OCI-LY3 (cell line): ENCODE results near the gene KCND1.

ENCODE experiments used
- H2AFZ ChIP-seq: fragments of 200-600, 300-600 bp; shearing (Covaris generic); 2 replicates; pipeline ENCODE4 v1.6.0; 2014; ENCODE audit warnings: antibody characterized with exemption, low read depth, low read length
- H3K27ac ChIP-seq: fragments of 200-600, 300-600 bp; sonication (generic); 2 replicates; pipeline ENCODE4 v1.5.1; 2014; ENCODE audit warnings: mild to moderate bottlenecking, low read length, moderate library complexity, mixed read lengths
- H3K27me3 ChIP-seq: fragments of 200-600, 300-600 bp; sonication (generic); 2 replicates; pipeline ENCODE4 v1.6.1; 2014; ENCODE audit warnings: low read depth, low read length, mixed read lengths
- H3K36me3 ChIP-seq: fragments of 200-600, 300-600 bp; sonication (generic); replicated peaks from 2 replicates; pipeline ENCODE3; 2014; ENCODE audit warnings: low read depth, low read length, mixed read lengths
- H3K4me1 ChIP-seq: fragments of 300-600, 200-600 bp; sonication (generic); 2 replicates; pipeline ENCODE4 v1.6.1; 2014; ENCODE audit warnings: low read length, mixed read lengths
- H3K4me2 ChIP-seq: fragments of 200-600, 300-600 bp; sonication (generic); 2 replicates; pipeline ENCODE4 v1.6.1; 2014; ENCODE audit warnings: low read length, mixed read lengths
- H3K4me3 ChIP-seq: fragments of 300-600, 200-600 bp; sonication (generic); 2 replicates; pipeline ENCODE4 v1.5.1; 2014; ENCODE audit warnings: antibody characterized with exemption, mild to moderate bottlenecking, low read length, moderate library complexity
- H3K79me2 ChIP-seq: fragments of 300-600, 200-600 bp; shearing (Covaris generic); 2 replicates; pipeline ENCODE4 v1.6.1; 2014; ENCODE audit warnings: mild to moderate bottlenecking, low read length, mixed read lengths
- H3K9ac ChIP-seq: fragments of 300-600, 200-600 bp; shearing (Covaris generic); 2 replicates; pipeline ENCODE4 v1.6.0; 2014; ENCODE audit warnings: mild to moderate bottlenecking, low read length, moderate library complexity
- H3K9me3 ChIP-seq: fragments of 200-600, 300-600 bp; shearing (Covaris generic); 2 replicates; pipeline ENCODE4 v1.6.1; 2014; ENCODE audit warnings: low read length, mixed read lengths; ENCODE audit not compliant: insufficient read depth
- H4K20me1 ChIP-seq: fragments of 200-600, 300-600 bp; sonication (generic); 2 replicates; pipeline ENCODE4 v1.6.1; 2016; ENCODE audit warnings: low read length, mixed read lengths; ENCODE audit not compliant: insufficient read depth
- CTCF ChIP-seq: fragments of 200-600, 300-600 bp; sonication (generic); IDR thresholded peaks from 2 replicates; pipeline ENCODE4 v1.5.1; 2014; ENCODE audit warnings: antibody characterized with exemption, low read length, low read depth
- EZH2phosphoT487 ChIP-seq: fragments of 200-600 bp; shearing (Covaris generic); IDR thresholded peaks from 2 replicates; pipeline ENCODE4 v1.6.1; 2018; ENCODE audit warnings: antibody characterized with exemption, mixed run types, low read depth

KCND1 gene

GRCh38 chrX:48934581-48935300, 36.9 kb downstream of the KCND1 start:
- Histone ChIP-seq H3K4me3 (peak overlapping the region; percentile 57), H2AFZ (no peak overlapping the region), H4K20me1 (no peaks in the 10 kb centered on the region), H3K27me3 (no peaks in the 10 kb centered on the region), H3K27ac (peak overlapping the region; percentile 100), H3K79me2 (peaks cover 61% of the 10 kb centered on the region), H3K4me1 (peaks cover 70% of the 10 kb centered on the region), H3K9me3 (no peaks in the 10 kb centered on the region), H3K4me2 (peak overlapping the region; percentile 92), H3K9ac (peak overlapping the region; percentile 98), H3K36me3 (peaks cover 31% of the 10 kb centered on the region)
- TF ChIP-seq CTCF = no peak
- no peak for TF ChIP-seq EZH2phosphoT487

DNA sequence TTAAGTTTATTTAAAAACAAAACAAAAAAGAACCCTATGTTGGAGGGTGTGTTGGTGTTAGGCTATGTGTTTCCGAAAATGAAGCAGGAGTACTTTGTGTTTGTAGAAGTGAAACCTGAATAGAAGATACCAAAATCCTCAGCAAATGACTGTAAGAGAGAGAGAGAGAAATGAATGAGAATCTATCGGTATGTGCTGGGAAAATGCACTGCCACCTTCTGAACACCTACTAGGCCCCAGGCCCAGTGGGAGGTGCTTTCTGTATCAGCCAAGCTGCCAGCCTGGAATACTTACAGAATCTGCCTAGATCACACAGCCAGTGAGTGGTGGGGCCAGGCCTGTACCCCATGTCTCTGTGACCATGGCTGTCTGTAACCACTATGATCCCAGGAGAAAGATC, 37.9 kb downstream of the KCND1 start:
- H3K4me3 ChIP-seq = peak overlapping the region; percentile 57
- H3K27ac ChIP-seq = peak overlapping the region; percentile 100
- H3K9ac ChIP-seq = peak overlapping the region; percentile 98
- peaks cover 32% of the 10 kb centered on the region for H3K36me3 ChIP-seq
- no peak overlapping the region for H2AFZ ChIP-seq
- no peaks in the 10 kb centered on the region for H3K27me3 ChIP-seq
- peaks cover 56% of the 10 kb centered on the region for H3K79me2 ChIP-seq
- peak overlapping the region; percentile 92 for H3K4me2 ChIP-seq
- H4K20me1 ChIP-seq = no peaks in the 10 kb centered on the region
- TF ChIP-seq CTCF = no peak
- no peak for TF ChIP-seq EZH2phosphoT487
- H3K9me3 ChIP-seq = no peaks in the 10 kb centered on the region
- peaks cover 64% of the 10 kb centered on the region for H3K4me1 ChIP-seq

DNA sequence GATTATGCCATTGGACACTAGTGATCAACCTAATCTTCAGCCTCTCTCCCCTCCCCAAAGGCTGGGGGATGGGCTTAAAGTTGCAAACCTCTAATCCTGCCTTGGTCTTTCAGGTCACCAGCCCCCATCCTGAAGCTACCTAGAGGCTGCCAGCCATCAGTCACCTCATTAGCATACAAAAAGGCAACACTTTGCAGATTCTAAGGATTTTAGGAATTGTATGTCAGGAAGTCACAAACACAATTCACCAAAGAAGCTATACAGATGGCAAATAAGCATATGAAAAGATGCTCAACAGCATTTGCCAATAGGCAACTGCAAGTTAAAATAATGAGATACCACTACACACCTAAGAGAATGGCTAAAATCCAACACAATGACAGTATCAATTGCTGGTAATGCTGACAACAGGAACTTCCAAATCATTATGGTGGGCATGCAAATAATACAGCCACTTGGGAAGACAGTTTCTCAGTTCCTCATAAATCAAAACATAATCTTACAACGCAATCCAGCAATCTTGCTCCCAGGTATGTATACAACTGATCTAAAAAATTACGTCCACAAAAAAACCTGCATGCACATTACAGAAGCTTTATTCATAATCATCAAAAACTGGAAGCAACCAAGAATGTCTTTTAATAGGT, 43.8 kb downstream of the KCND1 start:
- Histone ChIP-seq H3K9ac (peak overlapping the region; percentile 30), H3K36me3 (peaks cover 39% of the 10 kb centered on the region), H3K4me2 (peak overlapping the region; percentile 62), H4K20me1 (no peaks in the 10 kb centered on the region), H3K4me1 (peaks cover 30% of the 10 kb centered on the region), H3K27me3 (no peaks in the 10 kb centered on the region), H3K9me3 (no peaks in the 10 kb centered on the region), H3K4me3 (peak overlapping the region; percentile 48), H2AFZ (no peak overlapping the region), H3K79me2 (peaks cover 39% of the 10 kb centered on the region), H3K27ac (peak overlapping the region; percentile 59)
- TF ChIP-seq EZH2phosphoT487 = no peak
- no peak for TF ChIP-seq CTCF

DNA sequence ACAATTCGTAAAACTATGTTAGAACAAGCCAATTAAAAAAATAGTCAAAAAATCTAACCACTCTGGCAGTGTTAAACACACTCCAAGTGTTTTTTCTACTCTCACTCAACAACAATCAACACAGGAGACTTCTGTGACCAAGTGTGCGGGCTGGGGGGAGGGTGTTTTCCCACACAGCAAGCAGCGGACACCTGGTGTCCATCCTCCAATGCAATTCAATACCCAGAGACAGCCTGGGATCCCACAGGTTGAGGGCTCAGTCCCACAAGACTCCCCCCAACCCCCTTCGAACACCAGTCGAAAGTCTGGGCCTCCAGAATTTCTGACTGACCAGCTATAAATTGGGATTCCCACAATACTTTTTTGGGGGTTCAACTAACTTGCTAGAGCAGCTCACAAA, 44.5 kb downstream of the KCND1 start:
- Histone ChIP-seq H3K27ac (no peak overlapping the region), H3K4me1 (peaks cover 23% of the 10 kb centered on the region), H3K4me3 (no peak overlapping the region), H3K79me2 (peaks cover 32% of the 10 kb centered on the region), H3K9me3 (no peaks in the 10 kb centered on the region), H3K9ac (no peak overlapping the region), H3K27me3 (no peaks in the 10 kb centered on the region), H3K4me2 (peak overlapping the region; percentile 62; the same call in 1 of the 2 replicates), H4K20me1 (no peaks in the 10 kb centered on the region), H2AFZ (no peak overlapping the region), H3K36me3 (peaks cover 35% of the 10 kb centered on the region)
- TF ChIP-seq CTCF (no peak), EZH2phosphoT487 (no peak)
